Activated B cell treated with CpG ODN at 0.5 μM for 24 hours (primary cell): ENCODE data around the gene DDX1. TPM values are rescaled to one million over a fixed set of nuclear protein-coding genes. Genes with fewer than 3 reads are reported as not detected.

Source experiments
- ATAC-seq: fragments of 200-7000 bp; cut with Tn5 transposase; one replicate; pipeline ENCODE4 v1.10.0; 2021; ENCODE audit warnings: low read depth, mild to moderate bottlenecking, moderate library complexity
- CTCF ChIA-PET: fragments of 350-600 bp; sonication (Branson Sonifier 250); formaldehyde crosslinking; loops from one replicate; lab custom pipeline; 2021; ENCODE audit warnings: antibody characterized with exemption; lab: Charles Lee
- POLR2A ChIA-PET: fragments of 350-600 bp; sonication (Branson Sonifier 250); formaldehyde crosslinking; loops from one replicate; lab custom pipeline; 2021; ENCODE audit warnings: antibody characterized with exemption; lab: Charles Lee
- DNase-seq: peaks from one replicate; pipeline ENCODE4 v3.0.0; 2022
- H3K27ac Mint-ChIP-seq: one replicate; pipeline ENCODE4 v1.8.0; 2020; ENCODE audit warnings: mixed read lengths
- H3K27me3 Mint-ChIP-seq: one replicate; pipeline ENCODE4 v1.8.0; 2021; ENCODE audit warnings: mixed read lengths
- H3K36me3 Mint-ChIP-seq: one replicate; pipeline ENCODE4 v1.8.0; 2021; ENCODE audit warnings: low read depth, mixed read lengths
- H3K4me1 Mint-ChIP-seq: one replicate; pipeline ENCODE4 v1.8.0; 2021; ENCODE audit warnings: mixed read lengths
- H3K4me3 Mint-ChIP-seq: one replicate; pipeline ENCODE4 v1.8.0; 2020; ENCODE audit warnings: mild to moderate bottlenecking, mixed read lengths
- H3K9me3 Mint-ChIP-seq: one replicate; pipeline ENCODE4 v1.8.0; 2020; ENCODE audit warnings: mixed read lengths
- CTCF ChIP-seq: fragments of 200-600 bp; IDR thresholded peaks from one replicate; pipeline ENCODE4 v1.8.0; 2022; ENCODE audit warnings: antibody characterized with exemption, mild to moderate bottlenecking
- intact Hi-C: fragments of 100-400 bp; cut with micrococcal nuclease; formaldehyde crosslinking; loops from one replicate; pipeline ENCODE4 v1.15.1; 2024
- total RNA-seq: library from RNA; stranded (reverse); gene quantifications from 2 replicates; pipeline ENCODE4 v1.2.3, GENCODE V29; 2022

DDX1 gene
- total RNA-seq, 1 donor from 2014 or later: 74.4 TPM

DNA sequence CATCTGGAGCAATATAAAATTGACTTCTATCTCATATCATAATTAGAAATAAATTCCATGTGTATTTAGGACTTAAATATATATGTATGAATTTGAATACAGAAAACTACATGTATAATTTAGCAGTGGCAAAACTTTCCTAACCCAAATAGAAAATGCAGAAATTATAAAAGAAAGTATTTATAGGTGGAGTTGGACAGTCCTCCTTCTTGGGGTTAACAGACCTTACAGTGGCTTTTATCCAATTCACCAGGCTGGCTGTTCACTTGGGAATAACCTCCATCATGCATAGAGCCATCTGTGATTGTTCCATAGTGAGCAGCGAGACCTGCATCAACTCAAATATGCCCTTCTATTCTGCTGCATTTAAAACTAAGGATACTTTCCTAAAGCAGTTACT lies 8.3 kb downstream of the DDX1 start:
- CTCF ChIA-PET: no interaction called here
- H3K27ac Mint-ChIP-seq: no peak overlapping the region
- no peaks in the 10 kb centered on the region for H3K9me3 Mint-ChIP-seq

GRCh38 chr2:15601681-15602080 lies 10.0 kb downstream of the DDX1 start:
- intact Hi-C loops: no loop called here
- ATAC-seq: no peak
- H3K27me3 Mint-ChIP-seq: no peaks in the 10 kb centered on the region
- peaks cover 92% of the 10 kb centered on the region for H3K36me3 Mint-ChIP-seq
- ChIA-PET POLR2A (no interaction called here), CTCF (no interaction called here)
- H3K4me3 Mint-ChIP-seq: no peak overlapping the region
- no peaks in the 10 kb centered on the region for H3K4me1 Mint-ChIP-seq
- DNase-seq: no peak
- no peak overlapping the region for H3K27ac Mint-ChIP-seq
- TF ChIP-seq CTCF: no peak
- H3K9me3 Mint-ChIP-seq: no peaks in the 10 kb centered on the region

More for the DNA sequence above, 8.3 kb downstream of the DDX1 start:
- intact Hi-C loops: no loop called here
- POLR2A ChIA-PET: no interaction called here
- Mint-ChIP-seq H3K4me3 (no peak overlapping the region), H3K36me3 (peaks cover 91% of the 10 kb centered on the region), H3K4me1 (no peaks in the 10 kb centered on the region), H3K27me3 (no peaks in the 10 kb centered on the region)
- ATAC-seq (no peak), DNase-seq (no peak)
- no peak for TF ChIP-seq CTCF

- TF ChIP-seq CTCF: no peak
- H3K36me3 Mint-ChIP-seq: peaks cover 92% of the 10 kb centered on the region
- intact Hi-C loops: no loop called here
- H3K27me3 Mint-ChIP-seq: no peaks in the 10 kb centered on the region
- H3K9me3 Mint-ChIP-seq: no peaks in the 10 kb centered on the region
- CTCF ChIA-PET: no interaction called here
- no peak overlapping the region for H3K4me3 Mint-ChIP-seq
- no peaks in the 10 kb centered on the region for H3K4me1 Mint-ChIP-seq
- H3K27ac Mint-ChIP-seq: no peak overlapping the region
- DNase-seq (no peak), ATAC-seq (no peak)
- POLR2A ChIA-PET: no interaction called here
These were observed 10.7 kb downstream of the DDX1 start for GRCh38 chr2:15602393-15602792.

DNA sequence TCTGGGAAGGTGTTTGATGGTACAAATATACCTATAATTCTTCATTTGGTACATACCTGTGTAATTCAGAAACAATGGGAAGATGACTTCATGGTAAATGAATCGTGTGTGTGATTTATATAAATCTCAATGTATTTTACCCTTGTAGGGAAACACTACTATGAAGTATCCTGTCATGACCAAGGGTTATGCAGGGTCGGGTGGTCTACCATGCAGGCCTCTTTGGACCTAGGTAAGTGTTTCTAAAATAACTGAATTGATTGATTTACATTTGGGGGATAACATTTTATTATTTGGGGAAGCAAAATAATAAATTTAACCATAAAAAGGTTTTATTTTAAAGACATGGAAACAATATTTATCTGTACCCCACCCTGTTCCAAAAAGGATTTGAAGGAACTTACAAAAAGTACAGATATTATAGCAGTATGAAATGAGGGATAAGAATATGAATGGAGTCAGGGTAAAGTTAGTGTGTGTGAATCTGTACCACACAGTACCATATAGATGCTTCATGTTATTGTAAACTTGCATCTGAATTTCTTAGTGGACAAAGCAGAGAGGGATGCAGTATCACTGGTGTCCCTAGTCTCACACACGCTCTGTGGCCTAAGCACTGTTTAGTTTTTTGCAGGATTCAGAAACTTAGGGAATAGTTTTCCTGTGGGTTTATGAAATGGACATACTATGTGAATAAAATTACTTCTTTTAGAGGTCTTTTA lies 11.5 kb downstream of the DDX1 start:
- intact Hi-C loops: no loop called here
- peaks cover 93% of the 10 kb centered on the region for H3K36me3 Mint-ChIP-seq
- no peak overlapping the region for H3K4me3 Mint-ChIP-seq
- no peaks in the 10 kb centered on the region for H3K27me3 Mint-ChIP-seq
- DNase-seq: no peak
- ChIA-PET POLR2A (no interaction called here), CTCF (no interaction called here)
- H3K9me3 Mint-ChIP-seq: no peaks in the 10 kb centered on the region
- ATAC-seq: no peak
- H3K4me1 Mint-ChIP-seq: no peaks in the 10 kb centered on the region
- no peak overlapping the region for H3K27ac Mint-ChIP-seq
- no peak for TF ChIP-seq CTCF

DNA sequence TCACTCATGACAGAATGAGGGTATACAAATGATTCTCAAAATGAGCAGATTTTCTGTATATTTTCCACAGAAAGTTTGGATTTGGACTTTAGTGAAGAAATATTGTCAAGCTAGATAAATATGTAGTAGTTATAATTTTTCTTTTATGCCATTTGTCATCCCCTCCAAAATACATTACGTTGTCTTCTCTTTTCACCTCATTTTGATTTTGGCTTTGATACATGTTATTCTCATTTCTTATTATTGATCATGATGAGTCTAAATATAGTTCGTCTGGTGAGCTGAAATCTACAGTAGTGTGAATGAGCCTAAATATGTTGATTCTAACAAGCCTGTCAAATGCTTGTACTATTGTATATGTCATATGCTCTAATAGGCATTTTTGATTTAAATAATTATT lies 12.3 kb downstream of the DDX1 start:
- TF ChIP-seq CTCF: no peak
- H3K27me3 Mint-ChIP-seq: no peaks in the 10 kb centered on the region
- H3K36me3 Mint-ChIP-seq: peaks cover 88% of the 10 kb centered on the region
- ATAC-seq (no peak), DNase-seq (no peak)
- POLR2A ChIA-PET: no interaction called here
- no peak overlapping the region for H3K4me3 Mint-ChIP-seq
- no peaks in the 10 kb centered on the region for H3K9me3 Mint-ChIP-seq
- intact Hi-C loops: no loop called here
- no peak overlapping the region for H3K27ac Mint-ChIP-seq
- no peaks in the 10 kb centered on the region for H3K4me1 Mint-ChIP-seq
- CTCF ChIA-PET: no interaction called here
